HG03571 (cell line): Measurements from ENCODE around the gene CPLANE1.
"Not testable (repeated sequence)": the region's sequence is repeated elsewhere in the genome, so short reads cannot be mapped to it uniquely, and the experiment has no call there.

Experiments
- ATAC-seq: cut with Tn5 transposase; IDR thresholded peaks from one replicate; pipeline ENCODE4 v1.9.1; 2021; ENCODE audit not compliant: unreplicated experiment

The CPLANE1 gene

GRCh38 chr5:37248970-37249814 is at the start of gene CPLANE1:
TSS of gene CPLANE1 (minus strand) at chr5:37249376. CDS start at chr5:37247698, 1,678 bp downstream.
- ATAC-seq, result peak; percentile 81

GRCh38 chr5:37296313-37296712 is 47.1 kb upstream of the CPLANE1 start:
- ATAC-seq, result not testable (repeated sequence)

- no peak for ATAC-seq
Measured at GRCh38 chr5:37283214-37283820, 34.1 kb upstream of the CPLANE1 start.

- ATAC-seq, result no peak
Measured at GRCh38 chr5:37275511-37275910, 26.3 kb upstream of the CPLANE1 start.

GRCh38 chr5:37272511-37272910 is 23.3 kb upstream of the CPLANE1 start:
- no peak for ATAC-seq

GRCh38 chr5:37268100-37268499 is 18.9 kb upstream of the CPLANE1 start:
- ATAC-seq, result not testable (repeated sequence)

GRCh38 chr5:37255774-37256358 is 6.7 kb upstream of the CPLANE1 start:
- ATAC-seq, result no peak

- no peak for ATAC-seq
Measured at GRCh38 chr5:37254581-37254980, 5.4 kb upstream of the CPLANE1 start.

GRCh38 chr5:37251665-37252064 is 2.5 kb upstream of the CPLANE1 start:
- ATAC-seq, result no peak

- ATAC-seq, result no peak
Measured at GRCh38 chr5:37249815-37250164, 614 bp upstream of the CPLANE1 start.

GRCh38 chr5:37248421-37248969 is 681 bp downstream of the CPLANE1 start:
- no peak for ATAC-seq

GRCh38 chr5:37247496-37247895 is 1.7 kb downstream of the CPLANE1 start:
- no peak for ATAC-seq

- ATAC-seq, result no peak
Measured at GRCh38 chr5:37247036-37247435, 2.1 kb downstream of the CPLANE1 start.

- ATAC-seq, result no peak
Measured at GRCh38 chr5:37234288-37234687, 14.9 kb downstream of the CPLANE1 start.

- no peak for ATAC-seq
Measured at GRCh38 chr5:37226377-37226776, 22.8 kb downstream of the CPLANE1 start.

GRCh38 chr5:37222181-37222580 is 27.0 kb downstream of the CPLANE1 start:
- no peak for ATAC-seq

GRCh38 chr5:37220426-37220825 is 28.8 kb downstream of the CPLANE1 start:
- ATAC-seq, result not testable (repeated sequence)

- ATAC-seq, result not testable (repeated sequence)
Measured at GRCh38 chr5:37219384-37219783, 29.8 kb downstream of the CPLANE1 start.

- ATAC-seq, result no peak
Measured at GRCh38 chr5:37217976-37218375, 31.2 kb downstream of the CPLANE1 start.

- no peak for ATAC-seq
Measured at GRCh38 chr5:37214550-37214949, 34.6 kb downstream of the CPLANE1 start.

GRCh38 chr5:37212096-37212495 is 37.1 kb downstream of the CPLANE1 start:
- ATAC-seq, result no peak

GRCh38 chr5:37211661-37212060 is 37.5 kb downstream of the CPLANE1 start:
- no peak for ATAC-seq
